Measurements from ENCODE around the gene BPIFB6. TPM values are rescaled to one million over a fixed set of nuclear protein-coding genes. Genes with fewer than 3 reads are reported as not detected.

The BPIFB6 gene
- total RNA-seq, 6 donors from 2014 or later, result not detected

- peak in 1 of 2 donors; percentile 78 for DNase-seq
- TF ChIP-seq CTCF (IDR thresholded peaks at IDR 0.05), result no peak
- TF ChIP-seq POLR2AphosphoS5 (IDR thresholded peaks at IDR 0.05), result no peak
- TF ChIP-seq POLR2A (IDR thresholded peaks at IDR 0.05), result no peak
- TF ChIP-seq EP300 (IDR thresholded peaks at IDR 0.05), result no peak
Observed at GRCh38 chr20:33059741-33060390, 28.4 kb downstream of the BPIFB6 start.

GRCh38 chr20:33061658-33062028 is 30.2 kb downstream of the BPIFB6 start:
- WGBS, 2 donors, result 72 to 87% methylated on average over 6 to 14 of the region's 14 CpGs
- no peak for TF ChIP-seq POLR2A (IDR thresholded peaks at IDR 0.05)
- no peak for TF ChIP-seq CTCF (IDR thresholded peaks at IDR 0.05)
- no peak for DNase-seq
- Histone ChIP-seq H3K4me1 (no peaks in the 10 kb centered on the region), H3K36me3 (no peaks in the 10 kb centered on the region), H3K9me3 (no peaks in the 10 kb centered on the region), H3K27ac (no peak overlapping the region), H3K27me3 (no peaks in the 10 kb centered on the region), H3K4me3 (no peak overlapping the region)
- no peak for ATAC-seq (ENCODE audit: low FRiP score in 2 of 2)

More at GRCh38 chr20:33059741-33060390, 28.4 kb downstream of the BPIFB6 start:
- Histone ChIP-seq H3K4me3 (no peak overlapping the region), H3K27ac (no peak overlapping the region), H3K4me1 (no peaks in the 10 kb centered on the region), H3K36me3 (no peaks in the 10 kb centered on the region), H3K9me3 (no peaks in the 10 kb centered on the region), H3K27me3 (no peaks in the 10 kb centered on the region)
- ATAC-seq (ENCODE audit: low FRiP score in 2 of 2), result no peak
- WGBS, 2 donors, result 96 to 97% methylated on average over 13 to 17 of the region's 22 CpGs

GRCh38 chr20:33062105-33062824 is 30.8 kb downstream of the BPIFB6 start:
- no peaks in the 10 kb centered on the region for H3K36me3 ChIP-seq
- no peaks in the 10 kb centered on the region for H3K4me1 ChIP-seq
- DNase-seq (no peak), ATAC-seq (ENCODE audit: low FRiP score in 2 of 2) (no peak)
- H3K27ac ChIP-seq, result no peak overlapping the region
- no peak overlapping the region for H3K4me3 ChIP-seq
- no peaks in the 10 kb centered on the region for H3K9me3 ChIP-seq
- TF ChIP-seq POLR2A (IDR thresholded peaks at IDR 0.05) (no peak), POLR2AphosphoS5 (IDR thresholded peaks at IDR 0.05) (no peak), CTCF (IDR thresholded peaks at IDR 0.05) (no peak), EP300 (IDR thresholded peaks at IDR 0.05) (no peak)
- WGBS, 2 donors, result 62 to 66% methylated on average over 9 of the region's 9 CpGs
- no peaks in the 10 kb centered on the region for H3K27me3 ChIP-seq

- TF ChIP-seq CTCF (IDR thresholded peaks at IDR 0.05) (no peak), EP300 (IDR thresholded peaks at IDR 0.05) (no peak), POLR2A (IDR thresholded peaks at IDR 0.05) (no peak), POLR2AphosphoS5 (IDR thresholded peaks at IDR 0.05) (no peak)
- H3K9me3 ChIP-seq, result no peaks in the 10 kb centered on the region
- no peak overlapping the region for H3K27ac ChIP-seq
- no peaks in the 10 kb centered on the region for H3K27me3 ChIP-seq
- ATAC-seq (ENCODE audit: low FRiP score in 2 of 2) (no peak), DNase-seq (no peak)
- H3K4me3 ChIP-seq, result no peak overlapping the region
- no peaks in the 10 kb centered on the region for H3K4me1 ChIP-seq
- no peaks in the 10 kb centered on the region for H3K36me3 ChIP-seq
- 69 to 82% methylated on average over 1 of the region's 1 CpG for WGBS, 2 donors
Observed at GRCh38 chr20:33062825-33063149, 31.3 kb downstream of the BPIFB6 start.

- H3K27ac ChIP-seq, result no peak overlapping the region
- ATAC-seq (ENCODE audit: low FRiP score in 2 of 2) (no peak), DNase-seq (no peak)
- H3K4me3 ChIP-seq, result no peak overlapping the region
- TF ChIP-seq POLR2AphosphoS5 (IDR thresholded peaks at IDR 0.05) (no peak), CTCF (IDR thresholded peaks at IDR 0.05) (no peak), EP300 (IDR thresholded peaks at IDR 0.05) (no peak), POLR2A (IDR thresholded peaks at IDR 0.05) (no peak)
- WGBS, 2 donors, result 87 to 96% methylated on average over 6 of the region's 6 CpGs
- H3K27me3 ChIP-seq, result no peaks in the 10 kb centered on the region
- H3K4me1 ChIP-seq, result no peaks in the 10 kb centered on the region
- H3K36me3 ChIP-seq, result no peaks in the 10 kb centered on the region
- no peaks in the 10 kb centered on the region for H3K9me3 ChIP-seq
Observed at GRCh38 chr20:33063271-33063670, 31.8 kb downstream of the BPIFB6 start.
